ENCODE results near the gene ANKRD36C.
"Not testable (repeated sequence)": the region's sequence is repeated elsewhere in the genome, so short reads cannot be mapped to it uniquely, and the experiment has no call there.

Gene ANKRD36C

GRCh38 chr2:95992102-95992501, 478 bp upstream of the ANKRD36C start:
- not testable (repeated sequence) for H3K4me1 ChIP-seq (ENCODE audit: control insufficient read depth, low read depth, low read length); H3K36me3 ChIP-seq (ENCODE audit: control insufficient read depth, low read depth, low read length); H3K27ac ChIP-seq (ENCODE audit: low read length); H3K27me3 ChIP-seq (ENCODE audit: control insufficient read depth, insufficient read depth, low read length); H3K9me3 ChIP-seq (ENCODE audit: control insufficient read depth, low read depth, low read length)
- peak overlapping the region; percentile 22 for H3K9ac ChIP-seq (ENCODE audit: low read length)
- H3K4me3 ChIP-seq (ENCODE audit: low read length): peak overlapping the region; percentile 70

DNA sequence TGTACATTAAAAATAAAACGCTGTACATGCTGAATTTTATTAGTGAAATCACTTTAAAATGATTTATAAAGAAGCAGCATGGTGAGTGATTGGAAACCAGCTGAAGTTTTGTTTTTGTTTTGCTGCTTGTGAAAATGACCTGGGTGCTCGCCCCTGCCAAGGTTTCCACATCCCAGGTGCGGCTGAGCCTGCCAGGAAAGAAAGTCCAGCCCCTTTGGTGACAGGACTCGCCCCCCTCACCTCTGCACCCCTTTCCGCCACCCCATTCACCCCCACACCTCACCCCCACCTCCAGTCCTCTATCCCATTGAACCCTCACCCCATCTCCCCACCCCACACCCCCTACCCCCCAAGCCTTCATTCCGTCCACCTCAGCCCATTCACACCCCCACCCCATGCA, 740 bp downstream of the ANKRD36C start:
- H3K36me3 ChIP-seq (ENCODE audit: control insufficient read depth, low read depth, low read length); H3K4me3 ChIP-seq (ENCODE audit: low read length); H3K27me3 ChIP-seq (ENCODE audit: control insufficient read depth, insufficient read depth, low read length); H3K4me1 ChIP-seq (ENCODE audit: control insufficient read depth, low read depth, low read length); H3K9ac ChIP-seq (ENCODE audit: low read length); H3K9me3 ChIP-seq (ENCODE audit: control insufficient read depth, low read depth, low read length); H3K27ac ChIP-seq (ENCODE audit: low read length): not testable (repeated sequence)

GRCh38 chr2:95951662-95952061, 40.0 kb downstream of the ANKRD36C start:
- not testable (repeated sequence) for H3K36me3 ChIP-seq (ENCODE audit: control insufficient read depth, low read depth, low read length); H3K4me1 ChIP-seq (ENCODE audit: control insufficient read depth, low read depth, low read length); H3K4me3 ChIP-seq (ENCODE audit: low read length); H3K9ac ChIP-seq (ENCODE audit: low read length); H3K9me3 ChIP-seq (ENCODE audit: control insufficient read depth, low read depth, low read length); H3K27me3 ChIP-seq (ENCODE audit: control insufficient read depth, insufficient read depth, low read length); H3K27ac ChIP-seq (ENCODE audit: low read length)

DNA sequence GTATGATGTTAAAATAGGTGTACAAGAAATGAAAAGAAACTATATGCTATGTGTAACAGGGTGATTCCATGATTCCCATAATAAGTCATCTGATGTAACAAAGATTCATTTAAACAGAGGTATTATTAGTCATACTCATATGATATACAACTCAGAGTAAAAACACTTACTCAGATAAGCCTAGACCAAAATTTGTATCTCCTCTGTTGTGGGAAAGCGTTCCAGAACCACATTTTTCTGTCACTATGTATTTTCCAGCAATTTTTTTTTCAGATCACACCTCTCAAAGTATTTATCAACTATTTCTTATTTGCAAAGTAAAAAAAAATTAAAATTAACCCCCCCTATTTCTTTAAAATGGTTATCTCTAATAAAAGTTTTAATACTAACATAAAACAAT, 43.6 kb downstream of the ANKRD36C start:
- H3K9ac ChIP-seq (ENCODE audit: low read length); H3K9me3 ChIP-seq (ENCODE audit: control insufficient read depth, low read depth, low read length); H3K4me3 ChIP-seq (ENCODE audit: low read length); H3K4me1 ChIP-seq (ENCODE audit: control insufficient read depth, low read depth, low read length); H3K27me3 ChIP-seq (ENCODE audit: control insufficient read depth, insufficient read depth, low read length); H3K36me3 ChIP-seq (ENCODE audit: control insufficient read depth, low read depth, low read length); H3K27ac ChIP-seq (ENCODE audit: low read length): not testable (repeated sequence)

DNA sequence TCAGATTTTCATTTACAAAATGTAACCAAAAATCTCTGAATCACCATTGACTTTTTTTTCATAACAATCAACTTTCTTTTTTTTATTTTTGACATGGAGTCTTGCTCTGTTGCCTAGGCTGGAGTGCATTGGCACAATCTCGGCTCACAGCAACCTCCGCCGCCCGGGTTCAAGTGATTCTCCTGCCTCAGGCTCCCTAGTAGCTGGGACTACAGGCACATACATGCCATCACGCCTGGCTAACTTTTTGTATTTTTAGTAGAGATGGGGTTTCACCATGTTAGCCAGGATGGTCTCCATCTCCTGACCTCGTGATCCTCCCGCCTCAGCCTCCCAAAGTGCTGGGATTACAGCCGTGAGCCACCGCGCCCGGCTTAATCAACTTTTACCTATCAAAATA, 51.7 kb downstream of the ANKRD36C start:
- not testable (repeated sequence) for H3K9me3 ChIP-seq (ENCODE audit: control insufficient read depth, low read depth, low read length); H3K36me3 ChIP-seq (ENCODE audit: control insufficient read depth, low read depth, low read length); H3K27ac ChIP-seq (ENCODE audit: low read length); H3K9ac ChIP-seq (ENCODE audit: low read length); H3K4me1 ChIP-seq (ENCODE audit: control insufficient read depth, low read depth, low read length); H3K4me3 ChIP-seq (ENCODE audit: low read length); H3K27me3 ChIP-seq (ENCODE audit: control insufficient read depth, insufficient read depth, low read length)

GRCh38 chr2:95930740-95931139, 60.9 kb downstream of the ANKRD36C start:
- not testable (repeated sequence) for H3K36me3 ChIP-seq (ENCODE audit: control insufficient read depth, low read depth, low read length); H3K9me3 ChIP-seq (ENCODE audit: control insufficient read depth, low read depth, low read length); H3K4me3 ChIP-seq (ENCODE audit: low read length); H3K27me3 ChIP-seq (ENCODE audit: control insufficient read depth, insufficient read depth, low read length); H3K27ac ChIP-seq (ENCODE audit: low read length); H3K4me1 ChIP-seq (ENCODE audit: control insufficient read depth, low read depth, low read length); H3K9ac ChIP-seq (ENCODE audit: low read length)

DNA sequence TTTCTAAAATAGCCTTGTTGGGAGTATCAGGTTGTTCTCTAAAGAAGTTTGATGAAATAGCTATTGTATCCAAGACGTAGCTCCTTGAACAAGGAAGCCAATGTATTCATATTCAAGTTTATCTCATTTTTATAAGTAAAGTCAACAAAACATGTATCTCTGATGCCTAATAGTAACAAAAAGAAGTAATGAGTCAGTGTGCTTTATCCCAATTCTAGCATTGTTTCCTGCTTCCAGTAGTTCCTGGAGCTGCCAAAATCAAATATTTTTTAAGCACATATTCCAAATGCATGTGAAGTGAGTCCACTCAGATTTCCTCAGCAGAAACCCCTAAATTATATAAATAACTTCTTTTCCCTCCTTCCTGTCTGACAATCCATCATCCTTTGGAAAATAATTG, 74.6 kb downstream of the ANKRD36C start:
- H3K27me3 ChIP-seq (ENCODE audit: control insufficient read depth, insufficient read depth, low read length); H3K4me1 ChIP-seq (ENCODE audit: control insufficient read depth, low read depth, low read length); H3K9ac ChIP-seq (ENCODE audit: low read length); H3K36me3 ChIP-seq (ENCODE audit: control insufficient read depth, low read depth, low read length); H3K4me3 ChIP-seq (ENCODE audit: low read length); H3K9me3 ChIP-seq (ENCODE audit: control insufficient read depth, low read depth, low read length); H3K27ac ChIP-seq (ENCODE audit: low read length): not testable (repeated sequence)

DNA sequence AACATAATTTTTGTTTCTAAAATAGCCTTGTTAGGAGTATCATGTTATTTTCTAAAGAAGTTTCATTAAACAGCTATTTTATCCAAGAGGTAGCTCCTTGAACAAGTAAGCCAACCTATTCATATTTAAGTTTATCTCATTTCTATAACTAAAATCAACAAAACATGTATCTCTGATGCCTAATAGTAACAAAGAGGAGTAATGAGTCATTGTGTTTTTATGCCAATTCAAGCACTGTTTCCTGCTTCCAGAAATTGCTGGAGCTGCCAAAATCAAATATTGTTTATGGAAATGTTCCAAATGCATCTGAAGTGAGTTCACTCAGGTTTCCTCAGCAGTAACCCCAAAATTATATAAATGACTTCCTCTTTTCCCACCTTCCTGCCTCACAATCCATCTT, 76.5 kb downstream of the ANKRD36C start:
- H3K9ac ChIP-seq (ENCODE audit: low read length); H3K36me3 ChIP-seq (ENCODE audit: control insufficient read depth, low read depth, low read length); H3K4me1 ChIP-seq (ENCODE audit: control insufficient read depth, low read depth, low read length); H3K9me3 ChIP-seq (ENCODE audit: control insufficient read depth, low read depth, low read length); H3K27ac ChIP-seq (ENCODE audit: low read length); H3K4me3 ChIP-seq (ENCODE audit: low read length); H3K27me3 ChIP-seq (ENCODE audit: control insufficient read depth, insufficient read depth, low read length): not testable (repeated sequence)

DNA sequence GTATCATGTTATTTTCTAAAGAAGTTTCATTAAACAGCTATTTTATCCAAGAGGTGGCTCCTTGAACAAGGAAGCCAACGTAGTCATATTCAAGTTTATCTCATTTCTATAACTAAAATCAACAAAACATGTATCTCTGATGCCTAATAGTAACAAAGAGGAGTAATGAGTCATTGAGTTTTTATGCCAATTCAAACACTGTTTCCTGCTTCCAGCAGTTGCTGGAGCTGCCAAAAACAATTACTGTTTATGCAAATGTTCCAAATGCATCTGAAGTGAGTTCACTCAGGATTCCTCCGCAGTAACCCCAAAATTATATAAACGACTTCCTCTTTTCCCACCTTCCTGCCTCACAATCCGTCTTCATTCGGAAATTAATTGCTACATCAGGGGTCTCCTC, 80.2 kb downstream of the ANKRD36C start:
- not testable (repeated sequence) for H3K27me3 ChIP-seq (ENCODE audit: control insufficient read depth, insufficient read depth, low read length); H3K4me3 ChIP-seq (ENCODE audit: low read length); H3K36me3 ChIP-seq (ENCODE audit: control insufficient read depth, low read depth, low read length); H3K27ac ChIP-seq (ENCODE audit: low read length); H3K4me1 ChIP-seq (ENCODE audit: control insufficient read depth, low read depth, low read length); H3K9ac ChIP-seq (ENCODE audit: low read length); H3K9me3 ChIP-seq (ENCODE audit: control insufficient read depth, low read depth, low read length)

- not testable (repeated sequence) for H3K27ac ChIP-seq (ENCODE audit: low read length); H3K9me3 ChIP-seq (ENCODE audit: control insufficient read depth, low read depth, low read length); H3K36me3 ChIP-seq (ENCODE audit: control insufficient read depth, low read depth, low read length); H3K4me3 ChIP-seq (ENCODE audit: low read length); H3K4me1 ChIP-seq (ENCODE audit: control insufficient read depth, low read depth, low read length); H3K27me3 ChIP-seq (ENCODE audit: control insufficient read depth, insufficient read depth, low read length); H3K9ac ChIP-seq (ENCODE audit: low read length)
Measured at GRCh38 chr2:95894443-95894842, 97.2 kb downstream of the ANKRD36C start.

DNA sequence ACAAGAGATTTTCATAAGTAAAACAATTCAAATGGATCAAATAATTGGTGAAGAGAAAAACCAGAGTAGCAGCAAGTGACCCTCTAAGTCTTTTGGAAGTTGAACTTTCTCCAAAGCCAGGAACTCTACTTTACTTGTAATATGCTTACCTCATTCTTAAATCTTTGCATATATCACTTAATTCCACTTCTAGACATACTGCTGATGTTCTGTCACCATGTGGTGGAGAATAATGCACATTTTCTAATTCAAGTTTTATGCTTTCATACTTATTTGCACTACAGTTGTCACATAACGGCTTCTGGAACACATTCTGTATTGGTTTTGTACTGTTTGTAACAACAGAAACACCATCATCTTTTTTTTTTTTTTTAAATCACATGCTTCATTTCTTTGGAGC, 123.7 kb downstream of the ANKRD36C start:
- H3K4me1 ChIP-seq (ENCODE audit: control insufficient read depth, low read depth, low read length); H3K27me3 ChIP-seq (ENCODE audit: control insufficient read depth, insufficient read depth, low read length); H3K9me3 ChIP-seq (ENCODE audit: control insufficient read depth, low read depth, low read length); H3K9ac ChIP-seq (ENCODE audit: low read length); H3K27ac ChIP-seq (ENCODE audit: low read length); H3K4me3 ChIP-seq (ENCODE audit: low read length); H3K36me3 ChIP-seq (ENCODE audit: control insufficient read depth, low read depth, low read length): not testable (repeated sequence)

DNA sequence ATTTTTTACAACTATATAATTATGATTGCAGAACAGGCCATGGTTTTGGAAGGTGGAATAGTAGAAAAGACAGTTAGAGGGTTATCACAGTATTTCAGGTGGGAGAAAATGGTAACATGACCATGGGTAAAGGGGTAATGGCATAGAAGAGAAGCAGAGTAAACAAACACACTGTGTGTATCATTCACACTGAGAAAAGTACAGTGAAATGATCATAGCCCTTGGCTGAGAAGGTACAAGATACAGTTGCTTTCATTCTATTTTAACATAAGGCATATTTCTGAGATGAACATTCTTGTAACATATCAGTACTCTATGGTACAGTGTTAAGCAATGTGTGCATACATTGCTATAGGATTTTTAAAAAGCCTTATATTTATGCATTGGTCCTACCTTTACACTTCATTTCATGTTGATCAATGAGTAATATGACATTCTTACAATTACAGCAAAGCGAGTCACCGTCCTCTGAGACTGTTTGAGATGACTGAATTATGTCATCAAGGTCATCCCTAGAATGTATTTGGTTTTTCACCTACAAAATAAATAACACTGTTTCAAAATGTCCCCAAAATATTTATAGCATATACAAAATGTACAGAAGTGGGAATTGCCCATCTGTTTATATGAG, 124.5 kb downstream of the ANKRD36C start:
- H3K9me3 ChIP-seq (ENCODE audit: control insufficient read depth, low read depth, low read length); H3K27ac ChIP-seq (ENCODE audit: low read length): not testable (repeated sequence)

GRCh38 chr2:95862121-95862520, 129.5 kb downstream of the ANKRD36C start:
- H3K4me3 ChIP-seq (ENCODE audit: low read length); H3K9ac ChIP-seq (ENCODE audit: low read length); H3K27ac ChIP-seq (ENCODE audit: low read length); H3K9me3 ChIP-seq (ENCODE audit: control insufficient read depth, low read depth, low read length); H3K36me3 ChIP-seq (ENCODE audit: control insufficient read depth, low read depth, low read length); H3K4me1 ChIP-seq (ENCODE audit: control insufficient read depth, low read depth, low read length); H3K27me3 ChIP-seq (ENCODE audit: control insufficient read depth, insufficient read depth, low read length): not testable (repeated sequence)

More for the DNA sequence above, 124.5 kb downstream of the ANKRD36C start:
- not testable (repeated sequence) for H3K4me1 ChIP-seq (ENCODE audit: control insufficient read depth, low read depth, low read length); H3K36me3 ChIP-seq (ENCODE audit: control insufficient read depth, low read depth, low read length); H3K27me3 ChIP-seq (ENCODE audit: control insufficient read depth, insufficient read depth, low read length); H3K4me3 ChIP-seq (ENCODE audit: low read length); H3K9ac ChIP-seq (ENCODE audit: low read length)

All from iPS-18a (cell line).